A549 treated with AZD2906 at 1 μM for 4 hours (cell line): Measurements from ENCODE around the gene DUSP6. TPM values are rescaled to one million over a fixed set of nuclear protein-coding genes. Genes with fewer than 3 reads are reported as not detected.

Experiments used
- total RNA-seq: library from RNA; stranded (reverse); fragments of 200-300 nt; extraction: Qiagen RNA extraction; gene quantifications from 5 replicates; pipeline ENCODE4 v1.2.3, GENCODE V29; 2022

The DUSP6 gene
- 12.0 to 14.1 TPM (median 12.8 TPM) in 5 replicates for total RNA-seq

GRCh38 chr12:89352492-89353187 lies at the start of gene DUSP6:
Gene DUSP6, minus strand, starts transcription at chr12:89352501. Its CDS starts 462 bp downstream, at chr12:89352039.

Other genes with a start within 250 kb of the DUSP6 start
- gene GALNT4, start 172.3 kb upstream of the DUSP6 start, total RNA-seq: 12.9 to 19.5 TPM (median 16.0 TPM) in 5 replicates
- gene POC1B, start 173.5 kb upstream of the DUSP6 start, total RNA-seq: 17.7 to 25.5 TPM (median 23.2 TPM) in 5 replicates